CD4-positive, alpha-beta T cell (primary cell): ENCODE data around the gene MUC13. TPM values are rescaled to one million over a fixed set of nuclear protein-coding genes. Genes with fewer than 3 reads are reported as not detected.

Source experiments
- ATAC-seq: fragments of 200-7000 bp; cut with Tn5 transposase; one replicate; pipeline ENCODE4 v1.10.0; 2022; ENCODE audit warnings: mild to moderate bottlenecking; ENCODE audit not compliant: poor library complexity
- CTCF ChIA-PET: fragments of 350-600 bp; sonication (Branson Sonifier 250); formaldehyde crosslinking; loops from one replicate; lab custom pipeline; 2021; ENCODE audit warnings: antibody characterized with exemption, inconsistent platforms; lab: Charles Lee
- POLR2A ChIA-PET: fragments of 350-600 bp; sonication (Branson Sonifier 250); formaldehyde crosslinking; loops from one replicate; lab custom pipeline; 2021; ENCODE audit warnings: antibody characterized with exemption, inconsistent platforms; lab: Charles Lee
- DNase-seq, 14 experiments: peaks; one replicate each; pipeline ENCODE4 v3.0.0-alpha.2; 2013 to 2020; ENCODE audit warnings: mixed read lengths in 2 of 14
- H3K27ac ChIP-seq, 2 donors: one replicate each; pipeline versions ENCODE4 v1.5.1 to v1.7.0; 2013; ENCODE audit warnings: low read length in 2 of 2, low read depth in 1 of 2, mild to moderate bottlenecking in 1 of 2
- H3K27me3 ChIP-seq, 2 experiments: 1 replicate in 1 of 2; 2 replicates in 1 of 2; pipeline versions ENCODE4 v1.6.1 to v1.7.0; 2013; ENCODE audit warnings: low read length in 2 of 2, control low read depth in 1 of 2, mild to moderate bottlenecking in 1 of 2, moderate library complexity in 1 of 2; ENCODE audit not compliant: insufficient read depth in 2 of 2, control insufficient read depth in 1 of 2
- H3K36me3 ChIP-seq: one replicate; pipeline ENCODE4 v1.6.1; 2013; ENCODE audit warnings: low read length, control low read depth; ENCODE audit not compliant: insufficient read depth
- H3K4me1 ChIP-seq: one replicate; pipeline ENCODE4 v1.6.1; 2013; ENCODE audit warnings: low read length, control low read depth; ENCODE audit not compliant: insufficient read depth
- H3K4me3 ChIP-seq: one replicate; pipeline ENCODE4 v1.5.1; 2013; ENCODE audit warnings: mild to moderate bottlenecking, low read length, moderate library complexity
- H3K9me3 ChIP-seq, 2 experiments: 1 replicate in 1 of 2; 2 replicates in 1 of 2; pipeline versions ENCODE4 v1.6.1 to v1.7.0; 2013; ENCODE audit warnings: low read length in 2 of 2, mild to moderate bottlenecking in 2 of 2, control low read depth in 1 of 2, moderate library complexity in 1 of 2; ENCODE audit not compliant: control insufficient read depth in 1 of 2, insufficient read depth in 1 of 2
- H3K27ac Mint-ChIP-seq: one replicate; pipeline ENCODE4 v1.8.0; 2020; ENCODE audit warnings: mixed read lengths
- H3K27me3 Mint-ChIP-seq: one replicate; pipeline ENCODE4 v1.8.0; 2021; ENCODE audit warnings: mixed read lengths
- H3K36me3 Mint-ChIP-seq: one replicate; pipeline ENCODE4 v1.8.0; 2021; ENCODE audit warnings: low read depth, mixed read lengths
- H3K4me1 Mint-ChIP-seq: one replicate; pipeline ENCODE4 v1.8.0; 2021; ENCODE audit warnings: low read depth, mixed read lengths
- H3K4me3 Mint-ChIP-seq: one replicate; pipeline ENCODE4 v1.8.0; 2020; ENCODE audit warnings: mild to moderate bottlenecking, mixed read lengths
- H3K9me3 Mint-ChIP-seq: one replicate; pipeline ENCODE4 v1.8.0; 2020; ENCODE audit warnings: mixed read lengths
- intact Hi-C, 2 experiments: fragments of 100-400 bp; cut with DNase I in 1 of 2; cut with micrococcal nuclease in 1 of 2; formaldehyde crosslinking; loops; one replicate each; pipeline versions ENCODE4 v1.15.1 to v1.9.0; 2023 to 2025; cut with DNase I, micrococcal nuclease
- total RNA-seq, 174 experiments: library from RNA in 2 of 174; stranded (reverse) in 2 of 174; gene quantifications; one replicate each; pipeline ENCODE4 v1.2.3 and lab custom pipeline; 2021 to 2026
- TF ChIP-seq, protein P1 (sequence below): fragments of 200-600 bp; IDR thresholded peaks from one replicate; pipeline ENCODE4 v1.8.0; 2022; ENCODE audit warnings: antibody characterized with exemption, mild to moderate bottlenecking

Gene MUC13
- total RNA-seq, 2 experiments from 2014 or later: 0.47 TPM; not detected in 1

DNA sequence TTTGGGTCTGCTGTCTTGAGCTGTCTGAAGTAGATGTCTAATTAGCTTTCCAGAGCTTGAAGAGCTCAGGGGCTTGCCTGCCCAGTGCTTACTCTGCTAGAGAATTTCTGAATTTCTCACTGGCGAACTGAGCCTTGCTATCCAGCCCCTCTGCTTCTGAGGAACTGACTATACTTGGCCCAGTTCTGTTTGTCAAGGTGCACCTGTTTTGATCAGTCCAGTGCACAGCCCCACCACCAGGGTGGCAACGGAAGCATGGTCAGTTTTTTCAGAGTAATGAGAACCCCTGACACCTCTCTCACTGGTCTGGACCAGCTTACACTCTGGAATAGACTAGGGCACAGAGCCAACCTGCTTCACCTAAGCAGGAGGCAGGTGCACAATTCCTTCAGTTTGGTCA lies 72.5 kb downstream of the MUC13 start:
- ATAC-seq (no peak), DNase-seq (no peak)
- H3K9me3 Mint-ChIP-seq: no peaks in the 10 kb centered on the region
- H3K9me3 ChIP-seq: no peaks in the 10 kb centered on the region
- ChIA-PET CTCF (no interaction called here), POLR2A (no interaction called here)
- no peak overlapping the region for H3K27ac ChIP-seq
- H3K4me3 ChIP-seq: no peak overlapping the region
- H3K4me3 Mint-ChIP-seq: no peak overlapping the region
- H3K27ac Mint-ChIP-seq: no peak overlapping the region
- no peaks in the 10 kb centered on the region for H3K36me3 Mint-ChIP-seq
- TF ChIP-seq, protein P1, sequence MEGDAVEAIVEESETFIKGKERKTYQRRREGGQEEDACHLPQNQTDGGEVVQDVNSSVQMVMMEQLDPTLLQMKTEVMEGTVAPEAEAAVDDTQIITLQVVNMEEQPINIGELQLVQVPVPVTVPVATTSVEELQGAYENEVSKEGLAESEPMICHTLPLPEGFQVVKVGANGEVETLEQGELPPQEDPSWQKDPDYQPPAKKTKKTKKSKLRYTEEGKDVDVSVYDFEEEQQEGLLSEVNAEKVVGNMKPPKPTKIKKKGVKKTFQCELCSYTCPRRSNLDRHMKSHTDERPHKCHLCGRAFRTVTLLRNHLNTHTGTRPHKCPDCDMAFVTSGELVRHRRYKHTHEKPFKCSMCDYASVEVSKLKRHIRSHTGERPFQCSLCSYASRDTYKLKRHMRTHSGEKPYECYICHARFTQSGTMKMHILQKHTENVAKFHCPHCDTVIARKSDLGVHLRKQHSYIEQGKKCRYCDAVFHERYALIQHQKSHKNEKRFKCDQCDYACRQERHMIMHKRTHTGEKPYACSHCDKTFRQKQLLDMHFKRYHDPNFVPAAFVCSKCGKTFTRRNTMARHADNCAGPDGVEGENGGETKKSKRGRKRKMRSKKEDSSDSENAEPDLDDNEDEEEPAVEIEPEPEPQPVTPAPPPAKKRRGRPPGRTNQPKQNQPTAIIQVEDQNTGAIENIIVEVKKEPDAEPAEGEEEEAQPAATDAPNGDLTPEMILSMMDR: no peak
- H3K27me3 ChIP-seq: peaks cover 0 to 4% of the 10 kb centered on the region in 2 experiments
- H3K4me1 ChIP-seq: no peaks in the 10 kb centered on the region
- H3K27me3 Mint-ChIP-seq: peaks cover 3% of the 10 kb centered on the region
- H3K36me3 ChIP-seq: no peaks in the 10 kb centered on the region
- no peaks in the 10 kb centered on the region for H3K4me1 Mint-ChIP-seq
- intact Hi-C loops: no loop called here

DNA sequence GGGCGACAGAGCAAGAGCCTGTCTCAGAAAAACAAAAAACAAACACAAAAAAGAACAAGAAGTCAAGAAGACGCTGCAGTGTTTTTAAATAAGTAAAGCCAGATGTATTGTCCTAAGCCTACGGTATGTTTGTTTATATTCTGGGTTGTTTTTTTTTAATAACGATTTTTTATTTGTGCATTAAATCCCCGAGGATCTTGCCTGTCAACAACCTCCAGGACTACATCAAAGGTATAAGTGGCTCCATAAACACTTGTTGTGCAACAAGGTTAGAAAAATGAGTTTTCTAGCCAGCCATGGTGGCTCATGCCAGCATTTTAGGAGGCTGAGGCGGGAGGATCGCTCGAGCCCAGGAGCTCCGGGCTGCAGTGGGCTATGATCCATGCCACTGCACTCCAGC lies 73.5 kb downstream of the MUC13 start:
- intact Hi-C loops: no loop called here
- DNase-seq: no peak
- no peak for ATAC-seq
- Mint-ChIP-seq H3K4me3 (no peak overlapping the region), H3K9me3 (no peaks in the 10 kb centered on the region), H3K36me3 (no peaks in the 10 kb centered on the region), H3K27ac (no peak overlapping the region), H3K4me1 (no peaks in the 10 kb centered on the region), H3K27me3 (peaks cover 4% of the 10 kb centered on the region)
- Histone ChIP-seq H3K27me3 (peaks cover 0 to 4% of the 10 kb centered on the region in 2 experiments), H3K4me1 (no peaks in the 10 kb centered on the region), H3K27ac (no peak overlapping the region), H3K9me3 (no peaks in the 10 kb centered on the region), H3K36me3 (no peaks in the 10 kb centered on the region), H3K4me3 (no peak overlapping the region)
- ChIA-PET CTCF (no interaction called here), POLR2A (no interaction called here)
- TF ChIP-seq, protein P1: no peak

DNA sequence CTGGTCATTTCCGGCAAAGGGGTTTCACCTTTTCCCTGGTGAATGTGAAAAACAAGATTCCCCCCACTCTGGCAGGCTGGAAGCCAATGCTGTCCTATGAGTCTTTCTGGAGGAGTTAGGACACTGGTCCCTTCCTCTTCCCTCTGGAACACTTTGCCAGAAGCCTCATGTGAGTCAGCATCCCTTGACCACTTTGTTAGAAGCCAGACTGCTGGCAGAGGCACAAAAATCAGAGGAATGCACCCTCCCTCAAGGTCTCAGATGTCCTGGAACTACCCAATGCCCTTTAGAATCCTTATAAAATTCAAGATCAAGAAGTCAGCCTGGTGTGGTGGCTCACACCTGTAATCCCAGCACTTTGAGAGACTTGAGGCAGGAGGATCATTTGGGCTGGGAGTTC lies 74.0 kb downstream of the MUC13 start:
- Mint-ChIP-seq H3K4me3 (no peak overlapping the region), H3K4me1 (no peaks in the 10 kb centered on the region), H3K36me3 (no peaks in the 10 kb centered on the region), H3K9me3 (no peaks in the 10 kb centered on the region), H3K27ac (no peak overlapping the region), H3K27me3 (peaks cover 4% of the 10 kb centered on the region)
- DNase-seq (no peak), ATAC-seq (no peak)
- Histone ChIP-seq H3K9me3 (no peaks in the 10 kb centered on the region), H3K4me1 (no peaks in the 10 kb centered on the region), H3K36me3 (no peaks in the 10 kb centered on the region), H3K27me3 (peaks cover 0 to 4% of the 10 kb centered on the region in 2 experiments), H3K4me3 (no peak overlapping the region), H3K27ac (no peak overlapping the region)
- CTCF ChIA-PET: no interaction called here
- TF ChIP-seq, protein P1: no peak
- POLR2A ChIA-PET: no interaction called here
- intact Hi-C loops: no loop called here
